GM10248 (cell line): Measurements from ENCODE around the gene FFAR3.

Source experiments
- CTCF ChIA-PET: fragments of 300-600 bp; sonication (Branson Sonifier 250); formaldehyde crosslinking; extraction: SDS; loops from one replicate; lab custom pipeline; 2021; ENCODE audit warnings: antibody characterized with exemption; lab: Yijun Ruan, JAX
- POLR2A ChIA-PET: fragments of 350-650 bp; sonication (Branson Sonifier 250); formaldehyde crosslinking; extraction: SDS; loops from one replicate; lab custom pipeline; 2020; ENCODE audit warnings: antibody characterized with exemption; lab: Yijun Ruan, JAX
- DNase-seq: peaks from one replicate; pipeline ENCODE4 v3.0.0; 2012; ENCODE audit errors: extremely low spot score
- CTCF ChIP-seq: IDR thresholded peaks from 2 replicates; pipeline ENCODE4 v1.5.1; 2012; ENCODE audit warnings: mild to moderate bottlenecking, low read depth; ENCODE audit errors: extremely low read depth, missing control alignments, control extremely low read depth

FFAR3 gene

GRCh38 chr19:35403116-35403760 lies 45.0 kb downstream of the FFAR3 start:
- TF ChIP-seq CTCF, result no peak
- ChIA-PET CTCF (interaction anchor here (1.1 to 2.4 kb wide), 7 partner anchors 14 to 92 kb away, joined by 3 to 12 read pairs (median 6); no protein-coding TSS in a partner anchor), POLR2A (interaction anchor here (0.6 to 0.7 kb wide), 3 partner anchors 13 to 69 kb away, joined by 3 to 7 read pairs (median 4); no protein-coding TSS in a partner anchor)
- DNase-seq, result no peak

- POLR2A ChIA-PET, result interaction anchor here (1.1 kb wide), 1 partner anchor 14 kb away, joined by 4 read pairs; no protein-coding TSS in a partner anchor
- DNase-seq, result peak; percentile 82
- CTCF ChIA-PET, result interaction anchor here (0.6 to 1.6 kb wide), 11 partner anchors 9 to 90 kb away, joined by 3 to 6 read pairs (median 3); no protein-coding TSS in a partner anchor
- TF ChIP-seq CTCF, result no peak
Observed at GRCh38 chr19:35404879-35405622, 46.8 kb downstream of the FFAR3 start.

GRCh38 chr19:35407619-35408018 lies 49.4 kb downstream of the FFAR3 start:
- ChIA-PET POLR2A (no interaction called here), CTCF (interaction anchor here (1.2 to 1.6 kb wide), 5 partner anchors 10 to 87 kb away, joined by 3 to 6 read pairs (median 4); no protein-coding TSS in a partner anchor)
- no peak for TF ChIP-seq CTCF
- DNase-seq, result no peak

GRCh38 chr19:35408284-35409171 lies 50.3 kb downstream of the FFAR3 start:
- CTCF ChIA-PET, result interaction anchor here (0.9 to 1.6 kb wide), 8 partner anchors 9 to 87 kb away, joined by 3 to 6 read pairs (median 4); no protein-coding TSS in a partner anchor

GRCh38 chr19:35409191-35409590 lies 50.9 kb downstream of the FFAR3 start:
- CTCF ChIA-PET, result interaction anchor here (1.0 to 1.4 kb wide), 4 partner anchors 9 to 86 kb away, joined by 3 to 5 read pairs (median 4); no protein-coding TSS in a partner anchor
- TF ChIP-seq CTCF, result no peak
- DNase-seq, result no peak
- POLR2A ChIA-PET, result interaction anchor here (1.6 kb wide), 1 partner anchor 9 kb away, joined by 7 read pairs; no protein-coding TSS in a partner anchor

More at GRCh38 chr19:35408284-35409171, 50.3 kb downstream of the FFAR3 start:
- POLR2A ChIA-PET, result interaction anchor here (0.8 to 1.6 kb wide), 2 partner anchors 10 to 12 kb away, joined by 4 to 7 read pairs; no protein-coding TSS in a partner anchor
- DNase-seq, result peak; percentile 55
- TF ChIP-seq CTCF, result no peak
